ENCODE results near the gene KRT82. TPM values are rescaled to one million over a fixed set of nuclear protein-coding genes. Genes with fewer than 3 reads are reported as not detected.

The KRT82 gene
- total RNA-seq, 1 donor from 2014 or later: not detected

GRCh38 chr12:52394836-52395405 is 11.2 kb downstream of the KRT82 start:
- ATAC-seq (ENCODE audit: low read depth) (no peak), DNase-seq (no peak)
- CTCF ChIA-PET: interaction anchor here (1.5 kb wide), 1 partner anchor 9 kb away, joined by 5 read pairs; the partner anchor contains the start of gene KRT84
- no peaks in the 10 kb centered on the region for H3K36me3 Mint-ChIP-seq (ENCODE audit: low read depth)
- TF ChIP-seq CTCF (IDR thresholded peaks at IDR 0.05): no peak
- peaks cover 2% of the 10 kb centered on the region for H3K4me1 Mint-ChIP-seq
- no peak overlapping the region for H3K4me3 Mint-ChIP-seq
- H3K9me3 Mint-ChIP-seq: no peaks in the 10 kb centered on the region
- peaks cover 6% of the 10 kb centered on the region for H3K27me3 Mint-ChIP-seq
- no peak overlapping the region for H3K27ac Mint-ChIP-seq
- POLR2A ChIA-PET: no interaction called here
- intact Hi-C loops (cut with micrococcal nuclease): no loop called here

- Mint-ChIP-seq H3K27ac (no peak overlapping the region), H3K9me3 (no peaks in the 10 kb centered on the region), H3K36me3 (ENCODE audit: low read depth) (no peaks in the 10 kb centered on the region), H3K4me3 (no peak overlapping the region), H3K27me3 (peaks cover 13% of the 10 kb centered on the region), H3K4me1 (peaks cover 2% of the 10 kb centered on the region)
- ATAC-seq (ENCODE audit: low read depth) (no peak), DNase-seq (no peak)
- no peak for TF ChIP-seq CTCF (IDR thresholded peaks at IDR 0.05)
- ChIA-PET CTCF (no interaction called here), POLR2A (no interaction called here)
- intact Hi-C loops (cut with micrococcal nuclease): no loop called here
These were observed 13.6 kb downstream of the KRT82 start for GRCh38 chr12:52392465-52393007.

GRCh38 chr12:52391618-52392002 is 14.5 kb downstream of the KRT82 start:
- DNase-seq (no peak), ATAC-seq (ENCODE audit: low read depth) (no peak)
- no peak for TF ChIP-seq CTCF (IDR thresholded peaks at IDR 0.05)
- Mint-ChIP-seq H3K36me3 (ENCODE audit: low read depth) (no peaks in the 10 kb centered on the region), H3K27me3 (peaks cover 13% of the 10 kb centered on the region), H3K4me3 (no peak overlapping the region), H3K27ac (no peak overlapping the region), H3K4me1 (peaks cover 2% of the 10 kb centered on the region), H3K9me3 (no peaks in the 10 kb centered on the region)
- POLR2A ChIA-PET: no interaction called here
- intact Hi-C loops (cut with micrococcal nuclease): no loop called here
- CTCF ChIA-PET: interaction anchor here (0.6 kb wide), 1 partner anchor 19 kb away, joined by 3 read pairs; no protein-coding TSS in a partner anchor

- Mint-ChIP-seq H3K36me3 (ENCODE audit: low read depth) (no peaks in the 10 kb centered on the region), H3K27ac (no peak overlapping the region), H3K27me3 (peaks cover 13% of the 10 kb centered on the region), H3K9me3 (no peaks in the 10 kb centered on the region), H3K4me1 (peaks cover 2% of the 10 kb centered on the region), H3K4me3 (no peak overlapping the region)
- ChIA-PET POLR2A (no interaction called here), CTCF (interaction anchor here (0.6 kb wide), 1 partner anchor 18 kb away, joined by 3 read pairs; no protein-coding TSS in a partner anchor)
- no peak for ATAC-seq (ENCODE audit: low read depth)
- DNase-seq: no peak
- intact Hi-C loops (cut with micrococcal nuclease): no loop called here
- no peak for TF ChIP-seq CTCF (IDR thresholded peaks at IDR 0.05)
These were observed 15.2 kb downstream of the KRT82 start for GRCh38 chr12:52390739-52391617.
